ENCODE data around the gene CSK.

CSK gene

GRCh38 chr15:74839526-74840395, 57.9 kb downstream of the CSK start:
- no peak for TF ChIP-seq CTCF (conservative IDR thresholded peaks at IDR 0.05; ENCODE audit: low read length)
- no peak overlapping the region for H3K4me3 ChIP-seq (ENCODE audit: low read length)
- DNase-seq (ENCODE audit: low read depth) = no peak

- TF ChIP-seq CTCF (conservative IDR thresholded peaks at IDR 0.05; ENCODE audit: low read length) = no peak
- no peak overlapping the region for H3K4me3 ChIP-seq (ENCODE audit: low read length)
- no peak for DNase-seq (ENCODE audit: low read depth)
Measured at GRCh38 chr15:74840851-74841775, 59.2 kb downstream of the CSK start.

GRCh38 chr15:74841891-74842373, 60.1 kb downstream of the CSK start:
- DNase-seq (ENCODE audit: low read depth) = no peak
- peak overlapping the region; percentile 86 for H3K4me3 ChIP-seq (ENCODE audit: low read length)
- TF ChIP-seq CTCF (conservative IDR thresholded peaks at IDR 0.05; ENCODE audit: low read length) = no peak

GRCh38 chr15:74842581-74843444, 60.9 kb downstream of the CSK start, which contains the start of gene ULK3:
TSS of gene ULK3 (minus strand) at chr15:74843156. CDS start at chr15:74843105, 51 bp downstream.
- no peak; the same call in none of the 2 replicates for TF ChIP-seq CTCF (conservative IDR thresholded peaks at IDR 0.05; ENCODE audit: low read length)

GRCh38 chr15:74843445-74843828, 61.6 kb downstream of the CSK start:
- no peak for TF ChIP-seq CTCF (conservative IDR thresholded peaks at IDR 0.05; ENCODE audit: low read length)
- DNase-seq (ENCODE audit: low read depth) = no peak
- H3K4me3 ChIP-seq (ENCODE audit: low read length) = peak overlapping the region; percentile 45

More at GRCh38 chr15:74842581-74843444, 60.9 kb downstream of the CSK start, which contains the start of gene ULK3:
- DNase-seq (ENCODE audit: low read depth) = peak; percentile 80
- peak within 1 kb of the TSS; percentile 86 for H3K4me3 ChIP-seq (ENCODE audit: low read length)

- DNase-seq (ENCODE audit: low read depth) = no peak
- TF ChIP-seq CTCF (conservative IDR thresholded peaks at IDR 0.05; ENCODE audit: low read length) = no peak
- H3K4me3 ChIP-seq (ENCODE audit: low read length) = no peak overlapping the region
Measured at GRCh38 chr15:74843891-74844299, 62.0 kb downstream of the CSK start.

Measured in AG10803 (cell line).